Osteocyte (in vitro differentiated cells): ENCODE results near the gene SHC1. TPM values are rescaled to one million over a fixed set of nuclear protein-coding genes. Genes with fewer than 3 reads are reported as not detected.

ENCODE experiments used
- DNase-seq: peaks from one replicate; pipeline ENCODE4 v3.0.0; 2021; ENCODE audit warnings: mixed read lengths; ENCODE audit not compliant: unreplicated experiment; ENCODE audit errors: extremely low spot score
- H3K27ac Mint-ChIP-seq: one replicate; pipeline ENCODE4 v1.8.0; 2021; ENCODE audit warnings: mild to moderate bottlenecking, mixed read lengths; ENCODE audit not compliant: unreplicated experiment
- H3K27me3 Mint-ChIP-seq: one replicate; pipeline ENCODE4 v1.8.0; 2021; ENCODE audit warnings: mixed read lengths; ENCODE audit not compliant: unreplicated experiment
- H3K36me3 Mint-ChIP-seq: one replicate; pipeline ENCODE4 v1.8.0; 2021; ENCODE audit warnings: mixed read lengths; ENCODE audit not compliant: unreplicated experiment
- H3K4me1 Mint-ChIP-seq: one replicate; pipeline ENCODE4 v1.8.0; 2021; ENCODE audit warnings: mixed read lengths; ENCODE audit not compliant: unreplicated experiment
- H3K4me3 Mint-ChIP-seq: one replicate; pipeline ENCODE4 v1.8.0; 2021; ENCODE audit warnings: mild to moderate bottlenecking, moderate library complexity, mixed read lengths; ENCODE audit not compliant: unreplicated experiment
- H3K9me3 Mint-ChIP-seq: one replicate; pipeline ENCODE4 v1.8.0; 2021; ENCODE audit warnings: mixed read lengths; ENCODE audit not compliant: unreplicated experiment
- CTCF ChIP-seq: fragments of 200-600 bp; sonication (generic); IDR thresholded peaks from 2 replicates; pipeline ENCODE4 v1.5.0; 2021; ENCODE audit warnings: antibody characterized with exemption, mild to moderate bottlenecking, moderate library complexity
- total RNA-seq: library from RNA; stranded (reverse); gene quantifications from 2 replicates; pipeline ENCODE4 v1.2.1, GENCODE V29; 2021

The SHC1 gene
- total RNA-seq, 1 donor from 2014 or later, result 239 TPM

- no peak for TF ChIP-seq CTCF
- peak; percentile 99 for DNase-seq
- Mint-ChIP-seq H3K27ac (no peak within 1 kb of the TSS), H3K4me1 (peaks cover 30% of the 10 kb centered on the region), H3K4me3 (no peak within 1 kb of the TSS), H3K36me3 (no peaks in the 10 kb centered on the region), H3K9me3 (no peaks in the 10 kb centered on the region), H3K27me3 (no peaks in the 10 kb centered on the region)
Observed at GRCh38 chr1:154974102-154974807, 3.7 kb upstream of the SHC1 start, which contains the start of gene CKS1B. Gene CKS1B (plus strand): TSS chr1:154974681. CDS start chr1:154974746, 65 bp downstream.

GRCh38 chr1:154973344-154974101 is 3.0 kb upstream of the SHC1 start:
- H3K27ac Mint-ChIP-seq, result no peak overlapping the region
- H3K9me3 Mint-ChIP-seq, result no peaks in the 10 kb centered on the region
- no peaks in the 10 kb centered on the region for H3K27me3 Mint-ChIP-seq
- no peak overlapping the region for H3K4me3 Mint-ChIP-seq
- peaks cover 37% of the 10 kb centered on the region for H3K4me1 Mint-ChIP-seq
- TF ChIP-seq CTCF, result peak; percentile 35
- DNase-seq, result peak; percentile 97
- no peaks in the 10 kb centered on the region for H3K36me3 Mint-ChIP-seq

GRCh38 chr1:154972517-154973343 is 2.2 kb upstream of the SHC1 start:
- Mint-ChIP-seq H3K36me3 (peaks cover 4% of the 10 kb centered on the region), H3K4me3 (no peak overlapping the region), H3K27ac (no peak overlapping the region), H3K27me3 (no peaks in the 10 kb centered on the region), H3K9me3 (no peaks in the 10 kb centered on the region), H3K4me1 (peaks cover 45% of the 10 kb centered on the region)
- peak; percentile 92 for DNase-seq
- no peak for TF ChIP-seq CTCF

- H3K9me3 Mint-ChIP-seq, result no peaks in the 10 kb centered on the region
- DNase-seq, result no peak
- H3K4me3 Mint-ChIP-seq, result no peak overlapping the region
- H3K36me3 Mint-ChIP-seq, result peaks cover 4% of the 10 kb centered on the region
- TF ChIP-seq CTCF, result no peak
- H3K27me3 Mint-ChIP-seq, result no peaks in the 10 kb centered on the region
- H3K27ac Mint-ChIP-seq, result no peak overlapping the region
- H3K4me1 Mint-ChIP-seq, result peaks cover 45% of the 10 kb centered on the region
Observed at GRCh38 chr1:154972213-154972516, 1.6 kb upstream of the SHC1 start.
